GM23248 (cell line): ENCODE data around the gene PRPF38B. TPM values are rescaled to one million over a fixed set of nuclear protein-coding genes. Genes with fewer than 3 reads are reported as not detected.

ENCODE experiments used
- DNase-seq: peaks from one replicate; pipeline ENCODE4 v3.0.0-alpha.2; 2015
- H2AFZ ChIP-seq: fragments of 200-600 bp; sonication (generic); 2 replicates; pipeline ENCODE4 v1.6.1; 2016; ENCODE audit warnings: antibody characterized with exemption
- H3F3A ChIP-seq: fragments of 200-600 bp; sonication (generic); 2 replicates; pipeline ENCODE4 v1.6.1; 2016; ENCODE audit warnings: mild to moderate bottlenecking, antibody characterized with exemption, mixed run types; ENCODE audit not compliant: insufficient read depth
- H3K27ac ChIP-seq: fragments of 200-600 bp; sonication (generic); 2 replicates; pipeline ENCODE4 v1.5.1; 2016; ENCODE audit warnings: mild to moderate bottlenecking
- H3K27me3 ChIP-seq: fragments of 200-600 bp; sonication (generic); replicated peaks from 2 replicates; pipeline ENCODE4 v1.6.1; 2016; ENCODE audit warnings: mild to moderate bottlenecking; ENCODE audit not compliant: insufficient read depth
- H3K36me3 ChIP-seq: fragments of 200-600 bp; sonication (generic); 2 replicates; pipeline ENCODE4 v1.6.1; 2016; ENCODE audit warnings: low read depth, mild to moderate bottlenecking
- H3K4me1 ChIP-seq: fragments of 200-600 bp; sonication (generic); 2 replicates; pipeline ENCODE4 v1.6.1; 2016; ENCODE audit warnings: mild to moderate bottlenecking; ENCODE audit not compliant: insufficient read depth
- H3K4me2 ChIP-seq: fragments of 200-600 bp; sonication (generic); one replicate; pipeline ENCODE4 v1.6.1; 2016; ENCODE audit warnings: mild to moderate bottlenecking; ENCODE audit not compliant: unreplicated experiment
- H3K4me3 ChIP-seq: fragments of 200-600 bp; sonication (generic); 2 replicates; pipeline ENCODE4 v1.5.1; 2016; ENCODE audit warnings: mild to moderate bottlenecking
- H3K79me2 ChIP-seq: fragments of 200-600 bp; sonication (generic); 2 replicates; pipeline ENCODE4 v1.6.1; 2016; ENCODE audit warnings: mild to moderate bottlenecking; ENCODE audit not compliant: insufficient read depth
- H3K9ac ChIP-seq: fragments of 200-600 bp; sonication (generic); 2 replicates; pipeline ENCODE4 v1.6.1; 2016; ENCODE audit warnings: mild to moderate bottlenecking
- H3K9me2 ChIP-seq: fragments of 200-600 bp; sonication (generic); 2 replicates; pipeline ENCODE4 v1.6.1; 2016; ENCODE audit warnings: mixed run types, mild to moderate bottlenecking, moderate library complexity; ENCODE audit not compliant: insufficient read depth
- H3K9me3 ChIP-seq: fragments of 200-600 bp; sonication (generic); one replicate; pipeline ENCODE4 v1.6.1; 2017; ENCODE audit warnings: low read depth
- H4K20me1 ChIP-seq: fragments of 200-600 bp; sonication (generic); 2 replicates; pipeline ENCODE4 v1.6.0; 2016; ENCODE audit not compliant: insufficient read depth
- EZH2 ChIP-seq: fragments of 200-600 bp; sonication (generic); IDR thresholded peaks from 2 replicates; pipeline ENCODE4 v1.6.1; 2018; ENCODE audit warnings: antibody characterized with exemption, mild to moderate bottlenecking; ENCODE audit not compliant: insufficient read depth, poor library complexity, severe bottlenecking
- EZH2phosphoT487 ChIP-seq: fragments of 200-600 bp; sonication (generic); IDR thresholded peaks from 2 replicates; pipeline ENCODE4 v1.6.1; 2018; ENCODE audit warnings: antibody characterized with exemption, moderate library complexity, mild to moderate bottlenecking, low read depth; ENCODE audit not compliant: insufficient read depth
- WGBS, 2 experiments: methylation state at CpG; one replicate each; pipeline ENCODE4 v1.1.6; 2015 to 2017; ENCODE audit warnings: low lambda C conversion rate in 2 of 2, low coverage in 1 of 2; ENCODE audit errors: missing lambda C conversion rate in 2 of 2; 5-methylcytosine and 5-hydroxymethylcytosine counted together
- in situ Hi-C: fragments of 300-500 bp; cut with MboI; formaldehyde crosslinking; loops from 2 replicates; pipeline ENCODE4 v1.15.0; 2020
- polyA plus RNA-seq: library from polyadenylated mRNA; unstranded; fragments of >200 nt; fragmentation: Nextera tagmentation; extraction: Ambion mirVana; gene quantifications from 2 replicates; pipeline ENCODE4 v1.2.1, GENCODE V29; 2016
- total RNA-seq: library from RNA; depleted of rRNA; stranded (reverse); fragments of >200 nt; shearing (Covaris generic); gene quantifications from 2 replicates; pipeline ENCODE4 v1.2.3, GENCODE V29; 2014

PRPF38B gene
- total and polyA plus RNA-seq, 2 experiments from 2014 or later, result 10.9 to 25.6 TPM

GRCh38 chr1:108692724-108693655, 880 bp downstream of the PRPF38B start:
- in situ Hi-C loops, result no loop called here
- H3K4me1 ChIP-seq, result peaks cover 18% of the 10 kb centered on the region
- TF ChIP-seq EZH2phosphoT487 (no peak), EZH2 (no peak)
- H4K20me1 ChIP-seq, result peaks cover 5% of the 10 kb centered on the region; the same call in 1 of the 2 replicates
- H3K79me2 ChIP-seq, result peaks cover 71% of the 10 kb centered on the region
- peak overlapping the region; percentile 97 for H2AFZ ChIP-seq
- H3K36me3 ChIP-seq, result peaks cover 26% of the 10 kb centered on the region
- peak overlapping the region; percentile 89 for H3K27ac ChIP-seq
- H3K9me2 ChIP-seq, result no peaks in the 10 kb centered on the region
- no peaks in the 10 kb centered on the region for H3K9me3 ChIP-seq
- H3K9ac ChIP-seq, result peak overlapping the region; percentile 87
- H3K27me3 ChIP-seq, result no peaks in the 10 kb centered on the region
- 2 to 4% methylated on average over 33 to 36 of the region's 36 CpGs for WGBS, 2 experiments
- peak overlapping the region; percentile 92 for H3K4me3 ChIP-seq
- peak overlapping the region; percentile 98 for H3K4me2 ChIP-seq
- DNase-seq, result peak; percentile 80
- 0 out of 2 replicates have a peak, but pooled peaks cover 9% of the 10 kb centered on the region for H3F3A ChIP-seq

GRCh38 chr1:108695535-108695934, 3.4 kb downstream of the PRPF38B start:
- Histone ChIP-seq H3K4me3 (peak overlapping the region; percentile 92; the same call in 1 of the 2 replicates), H3K27me3 (no peaks in the 10 kb centered on the region), H3K9ac (peak overlapping the region; percentile 87), H3K79me2 (peaks cover 85% of the 10 kb centered on the region), H3F3A (peaks cover 25% of the 10 kb centered on the region), H2AFZ (no peak overlapping the region), H3K4me2 (peak overlapping the region; percentile 98), H3K36me3 (peaks cover 51% of the 10 kb centered on the region), H3K4me1 (peaks cover 18% of the 10 kb centered on the region), H4K20me1 (peaks cover 5% of the 10 kb centered on the region; the same call in 1 of the 2 replicates), H3K27ac (no peak overlapping the region), H3K9me2 (no peaks in the 10 kb centered on the region), H3K9me3 (no peaks in the 10 kb centered on the region)
- 74 to 82% methylated on average over 5 of the region's 5 CpGs for WGBS, 2 experiments
- in situ Hi-C loops, result no loop called here
- DNase-seq, result no peak
- TF ChIP-seq EZH2phosphoT487 (no peak), EZH2 (no peak)

GRCh38 chr1:108699375-108700332, 7.5 kb downstream of the PRPF38B start:
- H3K4me1 ChIP-seq, result peaks cover 24% of the 10 kb centered on the region
- H2AFZ ChIP-seq, result no peak overlapping the region
- in situ Hi-C loops, result no loop called here
- H4K20me1 ChIP-seq, result peaks cover 5% of the 10 kb centered on the region; the same call in 1 of the 2 replicates
- peaks cover 64% of the 10 kb centered on the region for H3K36me3 ChIP-seq
- H3K79me2 ChIP-seq, result peaks cover 47% of the 10 kb centered on the region
- DNase-seq, result no peak
- WGBS, 2 experiments, result 92 to 95% methylated on average over 22 of the region's 22 CpGs
- TF ChIP-seq EZH2 (no peak), EZH2phosphoT487 (no peak)
- H3K9me3 ChIP-seq, result no peaks in the 10 kb centered on the region
- H3K27ac ChIP-seq, result no peak overlapping the region
- no peak overlapping the region for H3K4me2 ChIP-seq
- no peaks in the 10 kb centered on the region for H3K27me3 ChIP-seq
- no peaks in the 10 kb centered on the region for H3K9me2 ChIP-seq
- H3K4me3 ChIP-seq, result no peak overlapping the region
- H3F3A ChIP-seq, result peaks cover 66% of the 10 kb centered on the region
- no peak overlapping the region for H3K9ac ChIP-seq
